H9 (cell line): Measurements from ENCODE around the gene NPAS2. TPM values are rescaled to one million over a fixed set of nuclear protein-coding genes. Genes with fewer than 3 reads are reported as not detected.

ENCODE experiments used
- DNase-seq: peaks from one replicate; pipeline ENCODE4 v3.0.0-alpha.2; 2017
- H2AFZ ChIP-seq: one replicate; pipeline ENCODE4 v1.6.1; 2013; ENCODE audit warnings: mild to moderate bottlenecking, low read length, control low read depth, moderate library complexity
- H2AK5ac ChIP-seq: 2 replicates; pipeline ENCODE4 v1.6.1; 2013; ENCODE audit warnings: low read length, control low read depth, mixed read lengths; ENCODE audit not compliant: insufficient read length
- H2BK120ac ChIP-seq: one replicate; pipeline ENCODE4 v1.6.1; 2013; ENCODE audit warnings: low read depth, mild to moderate bottlenecking, low read length, control low read depth, inconsistent platforms; ENCODE audit not compliant: poor library complexity, severe bottlenecking
- H2BK12ac ChIP-seq: 2 replicates; pipeline ENCODE4 v1.6.1; 2013; ENCODE audit warnings: low read length, control low read depth, mixed read lengths, low read depth; ENCODE audit not compliant: insufficient read length
- H2BK15ac ChIP-seq: 2 replicates; pipeline ENCODE4 v1.6.1; 2013; ENCODE audit warnings: low read depth, low read length, control low read depth
- H2BK20ac ChIP-seq: one replicate; pipeline ENCODE4 v1.6.1; 2013; ENCODE audit warnings: low read depth, mild to moderate bottlenecking, low read length, control low read depth, inconsistent platforms; ENCODE audit not compliant: poor library complexity, severe bottlenecking
- H2BK5ac ChIP-seq: 2 replicates; pipeline ENCODE4 v1.6.1; 2013; ENCODE audit warnings: low read length, control low read depth, mixed read lengths; ENCODE audit not compliant: insufficient read length
- H3K14ac ChIP-seq: 2 replicates; pipeline ENCODE4 v1.6.1; 2013; ENCODE audit warnings: low read length, control low read depth; ENCODE audit not compliant: insufficient read depth
- H3K18ac ChIP-seq: 2 replicates; pipeline ENCODE4 v1.6.1; 2013; ENCODE audit warnings: low read depth, mild to moderate bottlenecking, mixed read lengths, low read length, control low read depth; ENCODE audit not compliant: insufficient read length
- H3K23ac ChIP-seq: 2 replicates; pipeline ENCODE4 v1.6.1; 2013; ENCODE audit warnings: low read length, control low read depth, mixed read lengths, low read depth; ENCODE audit not compliant: insufficient read length
- H3K23me2 ChIP-seq: 2 replicates; pipeline ENCODE4 v1.6.1; 2013; ENCODE audit warnings: low read depth, mild to moderate bottlenecking, mixed read lengths, low read length, control low read depth; ENCODE audit not compliant: insufficient read length, poor library complexity, severe bottlenecking
- H3K27ac ChIP-seq: 2 replicates; pipeline ENCODE4 v1.5.1; 2013; ENCODE audit warnings: low read length, control low read depth, mixed read lengths, low read depth; ENCODE audit not compliant: insufficient read length
- H3K27me3 ChIP-seq: 2 replicates; pipeline ENCODE4 v1.6.1; 2013; ENCODE audit warnings: low read length, control low read depth, inconsistent platforms; ENCODE audit not compliant: insufficient read depth
- H3K4ac ChIP-seq: 2 replicates; pipeline ENCODE4 v1.6.1; 2013; ENCODE audit warnings: low read depth, mild to moderate bottlenecking, control low read depth, inconsistent platforms, low read length, moderate library complexity
- H3K4me1 ChIP-seq: 2 replicates; pipeline ENCODE4 v1.6.1; 2013; ENCODE audit warnings: low read length, control low read depth, inconsistent platforms; ENCODE audit not compliant: insufficient read depth
- H3K4me2 ChIP-seq: 2 replicates; pipeline ENCODE4 v1.6.1; 2013; ENCODE audit warnings: low read length, control low read depth, mixed read lengths; ENCODE audit not compliant: insufficient read length, insufficient read depth
- H3K56ac ChIP-seq: 2 replicates; pipeline ENCODE4 v1.6.1; 2013; ENCODE audit warnings: low read depth, mild to moderate bottlenecking, mixed read lengths, low read length, control low read depth; ENCODE audit not compliant: insufficient read length
- H3K79me1 ChIP-seq: 2 replicates; pipeline ENCODE4 v1.6.1; 2013; ENCODE audit warnings: low read depth, mild to moderate bottlenecking, moderate library complexity, low read length, control low read depth, inconsistent platforms; ENCODE audit not compliant: insufficient read depth, poor library complexity, severe bottlenecking
- H3K79me2 ChIP-seq: 2 replicates; pipeline ENCODE4 v1.6.1; 2013; ENCODE audit warnings: low read length, control low read depth, inconsistent platforms; ENCODE audit not compliant: insufficient read depth
- H3K9ac ChIP-seq: 2 replicates; pipeline ENCODE4 v1.6.1; 2013; ENCODE audit warnings: low read length, control low read depth, mixed read lengths; ENCODE audit not compliant: insufficient read length; ENCODE audit errors: extremely low read depth
- H3K9me3 ChIP-seq: one replicate; pipeline ENCODE4 v1.6.1; 2013; ENCODE audit warnings: low read depth, low read length, inconsistent platforms; ENCODE audit not compliant: control insufficient read depth
- H3T11ph ChIP-seq: one replicate; pipeline ENCODE4 v1.6.1; 2013; ENCODE audit warnings: mild to moderate bottlenecking, low read length, control low read depth, inconsistent platforms
- H4K20me1 ChIP-seq: one replicate; pipeline ENCODE4 v1.6.1; 2013; ENCODE audit not compliant: control insufficient read depth, insufficient read length, insufficient read depth
- H4K5ac ChIP-seq: 2 replicates; pipeline ENCODE4 v1.6.1; 2013; ENCODE audit warnings: low read depth, mild to moderate bottlenecking, mixed read lengths, low read length, control low read depth; ENCODE audit not compliant: insufficient read length
- H4K8ac ChIP-seq: replicated peaks from 2 replicates; pipeline ENCODE4 v1.6.1; 2013; ENCODE audit warnings: low read length, control low read depth, mixed read lengths, low read depth; ENCODE audit not compliant: insufficient read length
- H4K91ac ChIP-seq: 2 replicates; pipeline ENCODE4 v1.6.1; 2013; ENCODE audit warnings: low read depth, mild to moderate bottlenecking, moderate library complexity, mixed read lengths, low read length, control low read depth; ENCODE audit not compliant: insufficient read length
- H3K27ac Mint-ChIP-seq, 3 experiments: 2 replicates in 2 of 3; 3 replicates in 1 of 3; pipeline ENCODE4 v1.8.0; 2020 to 2021; ENCODE audit warnings: mixed read lengths in 3 of 3, mild to moderate bottlenecking in 1 of 3, moderate library complexity in 1 of 3
- H3K27me3 Mint-ChIP-seq: 2 replicates; pipeline ENCODE4 v1.8.0; 2021; ENCODE audit warnings: low read depth, mild to moderate bottlenecking, moderate library complexity, mixed read lengths
- H3K36me3 Mint-ChIP-seq, 3 experiments: 2 replicates in 2 of 3; 3 replicates in 1 of 3; pipeline ENCODE4 v1.8.0; 2020 to 2021; ENCODE audit warnings: low read depth in 3 of 3, mixed read lengths in 3 of 3; ENCODE audit not compliant: insufficient read depth in 1 of 3
- H3K4me1 Mint-ChIP-seq, 2 experiments: 2 replicates each; pipeline ENCODE4 v1.8.0; 2020; ENCODE audit warnings: mixed read lengths in 2 of 2
- H3K4me3 Mint-ChIP-seq, 2 experiments: 2 replicates in 1 of 2; 3 replicates in 1 of 2; pipeline ENCODE4 v1.8.0; 2020 to 2021; ENCODE audit warnings: mild to moderate bottlenecking in 2 of 2, mixed read lengths in 2 of 2, moderate library complexity in 1 of 2
- H3K9me3 Mint-ChIP-seq, 2 experiments: 2 replicates in 1 of 2; 3 replicates in 1 of 2; pipeline ENCODE4 v1.8.0; 2020; ENCODE audit warnings: mild to moderate bottlenecking in 2 of 2, mixed read lengths in 2 of 2, moderate library complexity in 1 of 2
- WGBS: extraction: QIAGEN DNeasy Blood & Tissue Kit; methylation state at CpG from one replicate; pipeline ENCODE4 v1.1.7; 2013; ENCODE audit warnings: missing lambda C conversion rate, low lambda C conversion rate, mixed read lengths; ENCODE audit not compliant: insufficient read length; ENCODE audit errors: extremely low coverage; 5-methylcytosine and 5-hydroxymethylcytosine counted together
- total RNA-seq: library from RNA; stranded (reverse); gene quantifications from 2 replicates; pipeline ENCODE4 v1.2.1, GENCODE V29; 2021
- TF ChIP-seq, protein P1 (sequence below): fragments of 200-600 bp; sonication (generic); conservative IDR thresholded peaks from 3 replicates; pipeline ENCODE4 v1.8.0; 2021; ENCODE audit warnings: antibody characterized with exemption, mild to moderate bottlenecking

Gene NPAS2
- total RNA-seq, 1 experiment from 2014 or later: 1.3 TPM

DNA sequence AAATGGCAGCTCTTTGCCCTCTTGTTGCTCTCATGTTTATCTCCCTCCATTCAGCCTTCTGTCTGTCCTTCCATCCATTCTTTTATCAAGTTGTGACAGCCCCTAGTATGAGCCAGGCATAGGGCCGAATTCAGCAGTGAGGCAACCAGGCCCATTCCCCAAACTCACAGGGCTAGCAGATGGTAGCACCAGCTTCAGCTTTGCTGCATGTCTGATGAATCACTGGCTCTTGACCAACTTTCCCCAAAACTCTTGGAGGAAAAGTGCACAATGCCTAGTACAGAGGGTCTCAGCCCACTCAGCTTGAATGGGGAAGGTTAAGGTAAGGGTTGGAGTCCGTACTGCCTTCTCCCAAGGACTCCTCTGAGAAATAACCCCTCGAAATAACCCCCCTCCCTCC, 35.7 kb downstream of the NPAS2 start:
- H3K23ac ChIP-seq: no peak overlapping the region
- H3K79me1 ChIP-seq: no peaks in the 10 kb centered on the region
- H2AK5ac ChIP-seq: no peak overlapping the region
- H3K18ac ChIP-seq: no peak overlapping the region
- no peak overlapping the region for H3K56ac ChIP-seq
- H3K23me2 ChIP-seq: no peaks in the 10 kb centered on the region
- no peak overlapping the region for H2BK12ac ChIP-seq
- no peaks in the 10 kb centered on the region for H3K27me3 ChIP-seq
- H4K20me1 ChIP-seq: no peaks in the 10 kb centered on the region
- H4K5ac ChIP-seq: no peak overlapping the region
- DNase-seq: no peak
- no peak overlapping the region for H4K8ac ChIP-seq
- H3K9me3 ChIP-seq: no peaks in the 10 kb centered on the region
- no peaks in the 10 kb centered on the region for H3K4me1 ChIP-seq
- H3K27ac ChIP-seq: no peak overlapping the region
- no CpG with 5 or more reads among the region's 3 CpGs for WGBS
- no peak overlapping the region for H2BK15ac ChIP-seq
- H3K4me2 ChIP-seq: no peak overlapping the region
- Mint-ChIP-seq H3K36me3 (no peaks in the 10 kb centered on the region), H3K27me3 (peaks cover 1% of the 10 kb centered on the region), H3K4me1 (peaks cover 12 to 13% of the 10 kb centered on the region in 2 experiments), H3K4me3 (no peak overlapping the region), H3K9me3 (no peaks in the 10 kb centered on the region; a peak in 1 of 5 replicates), H3K27ac (no peak overlapping the region)
- H3K9ac ChIP-seq: no peak overlapping the region
- TF ChIP-seq, protein P1, sequence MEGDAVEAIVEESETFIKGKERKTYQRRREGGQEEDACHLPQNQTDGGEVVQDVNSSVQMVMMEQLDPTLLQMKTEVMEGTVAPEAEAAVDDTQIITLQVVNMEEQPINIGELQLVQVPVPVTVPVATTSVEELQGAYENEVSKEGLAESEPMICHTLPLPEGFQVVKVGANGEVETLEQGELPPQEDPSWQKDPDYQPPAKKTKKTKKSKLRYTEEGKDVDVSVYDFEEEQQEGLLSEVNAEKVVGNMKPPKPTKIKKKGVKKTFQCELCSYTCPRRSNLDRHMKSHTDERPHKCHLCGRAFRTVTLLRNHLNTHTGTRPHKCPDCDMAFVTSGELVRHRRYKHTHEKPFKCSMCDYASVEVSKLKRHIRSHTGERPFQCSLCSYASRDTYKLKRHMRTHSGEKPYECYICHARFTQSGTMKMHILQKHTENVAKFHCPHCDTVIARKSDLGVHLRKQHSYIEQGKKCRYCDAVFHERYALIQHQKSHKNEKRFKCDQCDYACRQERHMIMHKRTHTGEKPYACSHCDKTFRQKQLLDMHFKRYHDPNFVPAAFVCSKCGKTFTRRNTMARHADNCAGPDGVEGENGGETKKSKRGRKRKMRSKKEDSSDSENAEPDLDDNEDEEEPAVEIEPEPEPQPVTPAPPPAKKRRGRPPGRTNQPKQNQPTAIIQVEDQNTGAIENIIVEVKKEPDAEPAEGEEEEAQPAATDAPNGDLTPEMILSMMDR: no peak
- no peak overlapping the region for H4K91ac ChIP-seq
- no peak overlapping the region for H2AFZ ChIP-seq
- no peak overlapping the region for H2BK20ac ChIP-seq
- no peak overlapping the region for H2BK120ac ChIP-seq
- no peak overlapping the region for H3T11ph ChIP-seq
- no peak overlapping the region for H3K14ac ChIP-seq
- no peak overlapping the region for H3K4ac ChIP-seq
- no peak overlapping the region for H2BK5ac ChIP-seq
- H3K79me2 ChIP-seq: no peaks in the 10 kb centered on the region
